Measurements from ENCODE around the gene TRIP10.
"Not testable (repeated sequence)": the region's sequence is repeated elsewhere in the genome, so short reads cannot be mapped to it uniquely, and the experiment has no call there.

TRIP10 gene

GRCh38 chr19:6739390-6739882 lies at the start of gene TRIP10:
TRIP10 (plus strand) TSS chr19:6739680; CDS start chr19:6739762, 82 bp downstream.
- DNase-seq (ENCODE audit: low spot score): peak; percentile 78

GRCh38 chr19:6690160-6690885 lies 49.2 kb upstream of the TRIP10 start:
- no peak for DNase-seq (ENCODE audit: low spot score)

GRCh38 chr19:6691342-6691741 lies 48.1 kb upstream of the TRIP10 start:
- DNase-seq (ENCODE audit: low spot score): no peak

- no peak for DNase-seq (ENCODE audit: low spot score)
Measured at GRCh38 chr19:6692027-6692426, 47.5 kb upstream of the TRIP10 start.

GRCh38 chr19:6693056-6693471 lies 46.4 kb upstream of the TRIP10 start:
- DNase-seq (ENCODE audit: low spot score): no peak

GRCh38 chr19:6693681-6694080 lies 45.8 kb upstream of the TRIP10 start:
- no peak for DNase-seq (ENCODE audit: low spot score)

- no peak for DNase-seq (ENCODE audit: low spot score)
Measured at GRCh38 chr19:6694147-6694815, 45.2 kb upstream of the TRIP10 start.

- no peak for DNase-seq (ENCODE audit: low spot score)
Measured at GRCh38 chr19:6696239-6696820, 43.1 kb upstream of the TRIP10 start.

GRCh38 chr19:6697291-6697690 lies 42.2 kb upstream of the TRIP10 start:
- DNase-seq (ENCODE audit: low spot score): no peak

- DNase-seq (ENCODE audit: low spot score): no peak
Measured at GRCh38 chr19:6699935-6700334, 39.5 kb upstream of the TRIP10 start.

- no peak for DNase-seq (ENCODE audit: low spot score)
Measured at GRCh38 chr19:6700586-6701316, 38.7 kb upstream of the TRIP10 start.

- DNase-seq (ENCODE audit: low spot score): no peak
Measured at GRCh38 chr19:6705931-6706632, 33.4 kb upstream of the TRIP10 start.

GRCh38 chr19:6706633-6706958 lies 32.9 kb upstream of the TRIP10 start:
- DNase-seq (ENCODE audit: low spot score): no peak

- DNase-seq (ENCODE audit: low spot score): no peak
Measured at GRCh38 chr19:6707011-6707657, 32.3 kb upstream of the TRIP10 start.

GRCh38 chr19:6707658-6708018 lies 31.8 kb upstream of the TRIP10 start:
- no peak for DNase-seq (ENCODE audit: low spot score)

- no peak for DNase-seq (ENCODE audit: low spot score)
Measured at GRCh38 chr19:6708346-6708745, 31.1 kb upstream of the TRIP10 start.

- DNase-seq (ENCODE audit: low spot score): not testable (repeated sequence)
Measured at GRCh38 chr19:6708913-6709312, 30.6 kb upstream of the TRIP10 start.

GRCh38 chr19:6709549-6709948 lies 29.9 kb upstream of the TRIP10 start:
- no peak for DNase-seq (ENCODE audit: low spot score)

- no peak for DNase-seq (ENCODE audit: low spot score)
Measured at GRCh38 chr19:6710273-6711077, 29.0 kb upstream of the TRIP10 start.

- DNase-seq (ENCODE audit: low spot score): no peak
Measured at GRCh38 chr19:6711078-6711361, 28.5 kb upstream of the TRIP10 start.

- no peak for DNase-seq (ENCODE audit: low spot score)
Measured at GRCh38 chr19:6711605-6712004, 27.9 kb upstream of the TRIP10 start.

Data from CD4-positive, alpha-beta T cell treated with Interleukin-6 at 100 ng/mL for 8 hours (primary cell).